ENCODE results near the gene CTDP1.

CTDP1 gene

DNA sequence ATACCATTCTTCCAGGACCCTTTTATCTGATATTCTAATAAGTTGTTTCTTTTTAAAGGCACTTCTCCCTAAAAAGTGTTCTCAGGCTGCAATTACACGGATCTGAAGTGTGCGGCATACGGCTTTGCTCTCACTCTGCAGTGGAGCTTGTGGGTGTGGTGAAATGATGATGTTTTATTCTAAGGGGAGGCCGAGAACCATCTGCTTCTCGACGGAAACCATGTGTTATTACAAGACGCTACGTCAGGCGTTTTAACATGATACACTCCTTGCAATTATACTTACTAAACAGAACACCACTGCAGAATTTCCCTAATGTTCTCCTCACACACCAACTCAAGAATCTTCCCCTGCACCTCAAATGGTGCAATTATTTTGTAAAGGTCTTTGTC is 34.9 kb upstream of the CTDP1 start:
- no peak for DNase-seq (ENCODE audit: low read depth in 2 of 2)

DNA sequence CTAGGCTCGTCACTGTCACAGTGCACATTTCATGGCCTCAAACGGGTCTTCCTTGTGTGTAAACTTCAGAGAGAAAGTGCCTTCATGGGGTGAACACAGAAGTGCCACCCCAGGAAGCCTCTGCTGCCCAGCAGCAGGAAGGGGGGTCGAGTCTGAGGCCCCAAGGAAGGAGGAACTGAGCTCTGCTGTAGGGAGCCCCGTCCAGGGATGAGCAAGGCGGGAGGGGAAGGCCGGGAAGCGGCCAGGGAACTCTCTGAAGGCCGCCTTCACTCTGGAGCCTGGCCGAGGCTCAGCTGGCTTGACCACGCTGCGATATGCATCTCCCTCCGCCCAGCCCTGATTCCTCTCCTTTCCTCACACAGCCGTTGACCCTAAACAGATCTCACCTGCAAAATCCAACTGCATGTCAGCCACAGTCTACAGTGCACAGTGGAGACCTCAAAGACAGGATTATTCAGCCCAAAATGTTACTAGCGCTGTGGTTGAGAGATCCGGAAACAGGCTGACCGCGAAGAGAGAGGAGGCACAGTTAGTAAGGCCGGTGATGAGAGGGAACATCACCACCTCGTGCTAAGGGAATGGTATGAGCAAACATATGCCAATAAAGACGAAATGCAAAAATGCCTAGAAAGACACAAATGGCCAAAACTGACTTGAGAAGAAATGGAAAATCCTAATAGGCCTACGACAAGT is 34.2 kb upstream of the CTDP1 start:
- no peak for DNase-seq (ENCODE audit: low read depth in 2 of 2)

DNA sequence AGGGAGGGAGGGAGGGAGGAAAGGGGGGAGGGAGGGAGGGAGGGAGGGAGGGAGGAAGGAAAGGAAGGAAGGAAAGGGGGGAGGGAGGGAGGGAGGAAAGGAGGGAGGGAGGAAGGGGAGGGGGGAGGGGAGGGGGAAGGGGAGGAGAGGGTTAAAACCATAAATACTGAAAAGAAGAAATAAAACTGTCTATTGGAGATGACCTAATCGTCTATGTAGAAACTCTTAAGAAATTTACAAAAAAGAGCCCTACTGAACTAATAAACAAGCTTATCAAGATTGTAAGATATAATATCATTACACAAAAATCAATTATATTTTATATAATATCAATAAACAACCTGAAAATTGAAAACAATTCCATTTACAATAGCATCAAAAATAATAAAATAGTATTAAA is 32.3 kb upstream of the CTDP1 start:
- no peak for DNase-seq (ENCODE audit: low read depth in 2 of 2)

DNA sequence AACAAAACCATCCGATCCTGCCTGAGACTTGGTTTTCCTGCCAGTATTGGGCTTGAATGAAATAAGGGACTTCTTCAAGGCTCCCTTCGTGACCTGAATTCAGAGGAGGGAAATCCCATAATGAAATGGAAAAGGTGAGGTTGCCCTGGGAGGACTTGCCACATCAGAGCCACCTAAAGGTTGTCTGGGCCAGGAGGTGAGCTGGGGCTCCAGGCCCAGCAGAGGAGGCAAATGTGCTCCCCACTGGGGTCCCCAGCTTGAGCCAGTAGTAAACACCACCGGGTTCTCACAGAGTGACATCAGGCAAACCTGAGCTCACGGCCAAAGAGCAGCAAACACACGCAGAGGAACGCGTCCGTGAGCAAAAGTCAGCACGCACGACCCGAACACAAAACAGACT is 28.6 kb upstream of the CTDP1 start:
- DNase-seq (ENCODE audit: low read depth in 2 of 2) = no peak

DNA sequence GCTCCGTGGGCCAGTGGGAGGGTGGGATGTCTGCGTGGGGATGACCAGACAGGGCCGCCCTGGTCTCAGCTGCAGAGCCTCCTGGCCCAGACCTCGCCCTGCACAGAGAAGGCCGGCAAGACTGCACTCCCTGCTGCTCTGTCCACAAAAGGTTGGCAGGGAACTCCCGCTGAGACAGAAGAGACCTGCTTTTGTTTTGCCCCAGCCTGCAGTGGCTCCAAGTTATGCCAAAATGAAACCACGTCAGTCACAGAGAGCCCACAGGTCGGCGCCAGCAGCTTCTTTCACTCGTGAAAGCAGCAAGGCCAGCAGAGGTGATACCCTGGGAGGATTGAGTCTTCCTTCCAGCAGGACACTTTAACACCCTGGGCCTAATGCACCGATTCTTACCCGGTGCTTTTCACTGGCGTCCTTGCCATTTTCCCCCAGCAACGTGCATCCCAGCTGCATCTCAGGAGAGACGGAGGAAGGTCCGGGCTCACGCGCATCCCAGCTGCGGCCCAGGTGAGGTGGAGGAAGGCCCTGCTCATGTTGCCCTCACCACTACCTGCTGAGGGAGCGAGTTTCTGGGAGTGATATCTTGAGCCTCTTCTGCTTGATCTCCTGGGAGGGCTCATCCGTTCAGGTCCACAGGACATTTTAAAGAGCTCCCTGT is 22.1 kb upstream of the CTDP1 start:
- DNase-seq (ENCODE audit: low read depth in 2 of 2) = no peak

DNA sequence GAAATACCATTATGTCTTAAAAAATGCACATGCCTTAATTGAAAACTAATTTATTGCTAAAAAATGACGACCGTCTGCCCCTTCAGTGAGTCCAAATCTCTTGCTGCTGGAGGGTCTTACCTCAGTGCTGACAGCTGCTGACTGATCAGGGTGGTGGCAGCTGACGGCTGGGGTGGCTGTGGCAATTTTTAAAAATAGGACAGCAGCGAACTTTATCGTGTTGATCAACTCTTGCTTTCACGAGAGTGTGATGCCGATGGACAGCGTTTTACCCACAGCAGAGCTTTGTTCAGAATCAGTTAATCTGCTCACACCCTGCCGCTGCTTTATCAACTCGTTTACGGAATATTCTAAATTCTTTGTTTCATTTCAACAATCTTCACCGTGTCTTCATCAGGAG is 21.2 kb upstream of the CTDP1 start:
- DNase-seq (ENCODE audit: low read depth in 2 of 2) = no peak

DNA sequence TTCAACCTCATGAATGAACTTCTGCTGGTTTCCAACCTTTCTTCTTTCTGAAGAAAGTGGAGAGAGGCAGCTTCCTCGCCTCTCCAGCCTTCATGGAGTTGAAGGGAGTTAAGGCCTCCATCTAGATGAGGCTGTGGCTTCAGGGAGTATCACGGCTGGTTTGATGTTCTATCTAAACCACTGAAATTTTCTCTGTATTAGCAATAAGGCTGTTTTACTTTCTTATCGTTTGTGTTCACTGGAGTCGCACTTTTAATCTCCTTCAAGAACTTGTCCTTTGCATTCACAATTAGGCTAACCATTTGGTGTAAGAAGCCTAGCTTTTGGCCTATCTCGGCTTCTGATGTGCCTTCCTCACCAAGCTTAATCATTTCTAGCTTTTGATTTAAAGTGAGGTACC is 19.9 kb upstream of the CTDP1 start:
- no peak for DNase-seq (ENCODE audit: low read depth in 2 of 2)

DNA sequence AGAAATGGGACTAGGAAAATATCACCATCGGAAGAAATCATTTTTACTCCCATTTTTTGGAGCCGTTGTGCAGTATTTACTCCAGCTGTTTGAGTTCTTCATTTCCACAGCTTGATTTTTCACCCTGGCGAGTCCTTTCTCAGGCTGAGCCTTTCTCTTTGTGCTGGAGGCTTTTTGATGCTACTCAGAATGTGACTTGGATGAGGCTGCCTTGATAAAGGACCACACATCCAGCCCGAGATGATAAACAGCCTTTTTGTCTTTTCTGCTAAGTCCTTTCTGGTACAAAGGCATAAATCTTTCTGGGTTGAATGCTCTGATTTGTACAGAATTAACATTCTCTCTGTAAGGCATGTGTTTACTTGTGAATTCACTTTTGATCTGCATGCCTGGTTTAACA is 17.6 kb upstream of the CTDP1 start:
- no peak for DNase-seq (ENCODE audit: low read depth in 2 of 2)

DNA sequence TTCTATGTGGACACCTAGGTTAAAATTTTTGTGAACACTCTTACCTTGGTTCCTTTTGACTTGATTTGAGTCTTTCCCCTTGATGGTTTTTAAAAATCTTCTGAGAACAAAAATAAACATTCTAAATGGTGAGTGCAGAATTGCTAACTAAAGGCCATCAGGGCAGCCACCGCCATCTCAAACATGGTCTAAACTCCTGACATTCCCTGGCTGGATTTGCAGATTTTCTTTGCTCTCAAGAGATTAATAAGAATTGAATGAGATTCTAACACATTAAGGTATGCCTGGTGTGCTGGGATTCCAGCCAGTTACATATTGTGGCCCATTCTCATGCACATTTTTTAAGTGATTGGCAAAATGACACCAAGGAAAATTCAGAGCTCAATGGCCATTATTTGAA is 17.2 kb upstream of the CTDP1 start:
- DNase-seq (ENCODE audit: low read depth in 2 of 2) = no peak

DNA sequence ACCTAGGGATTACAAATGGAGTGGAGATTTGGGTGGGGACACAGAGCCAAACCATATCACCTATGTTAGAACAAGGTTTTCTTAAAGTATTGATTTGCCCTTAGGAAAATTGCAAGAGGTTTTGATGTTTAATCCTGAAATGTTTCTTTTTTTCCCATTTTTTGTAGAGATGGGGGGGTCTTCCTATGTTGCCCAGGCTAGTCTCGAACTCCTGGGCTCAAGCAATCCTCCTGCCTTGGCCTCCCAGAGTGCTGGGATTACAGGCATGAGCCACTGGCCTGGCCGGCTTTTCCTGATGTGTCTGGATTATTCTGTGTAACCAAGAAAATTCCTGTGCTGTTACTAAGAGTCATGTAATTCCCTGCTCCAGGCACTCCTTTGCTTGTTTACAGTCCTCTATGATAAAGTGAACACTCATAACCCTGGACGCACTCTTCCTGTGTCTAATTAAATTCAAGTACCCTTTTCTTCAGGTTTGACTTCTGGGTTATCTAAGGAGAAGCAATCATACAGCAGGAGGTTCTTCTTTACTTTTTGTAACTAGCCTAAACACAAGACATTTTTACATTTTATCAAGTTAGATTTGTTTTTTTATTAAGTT is 15.0 kb upstream of the CTDP1 start:
- DNase-seq (ENCODE audit: low read depth in 2 of 2) = no peak

DNA sequence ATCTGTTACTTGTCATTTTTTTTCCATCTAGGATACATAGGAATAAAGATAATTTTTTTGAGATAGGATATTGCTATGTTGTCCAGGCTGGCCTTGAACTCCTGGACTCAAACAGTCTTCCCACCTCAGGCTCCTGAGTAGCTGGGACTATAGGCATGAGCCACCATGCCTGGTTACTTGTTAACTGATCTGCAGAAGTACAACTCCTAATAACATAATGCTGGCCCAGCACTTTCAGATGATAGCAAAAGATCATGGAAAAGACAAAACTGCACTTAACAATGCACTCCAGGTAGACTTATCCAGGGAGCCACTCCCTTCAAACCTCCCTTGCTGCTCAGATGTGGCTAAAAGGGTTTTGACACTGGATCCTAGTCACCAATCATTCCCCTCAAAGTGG is 11.4 kb upstream of the CTDP1 start:
- no peak for DNase-seq (ENCODE audit: low read depth in 2 of 2)

DNA sequence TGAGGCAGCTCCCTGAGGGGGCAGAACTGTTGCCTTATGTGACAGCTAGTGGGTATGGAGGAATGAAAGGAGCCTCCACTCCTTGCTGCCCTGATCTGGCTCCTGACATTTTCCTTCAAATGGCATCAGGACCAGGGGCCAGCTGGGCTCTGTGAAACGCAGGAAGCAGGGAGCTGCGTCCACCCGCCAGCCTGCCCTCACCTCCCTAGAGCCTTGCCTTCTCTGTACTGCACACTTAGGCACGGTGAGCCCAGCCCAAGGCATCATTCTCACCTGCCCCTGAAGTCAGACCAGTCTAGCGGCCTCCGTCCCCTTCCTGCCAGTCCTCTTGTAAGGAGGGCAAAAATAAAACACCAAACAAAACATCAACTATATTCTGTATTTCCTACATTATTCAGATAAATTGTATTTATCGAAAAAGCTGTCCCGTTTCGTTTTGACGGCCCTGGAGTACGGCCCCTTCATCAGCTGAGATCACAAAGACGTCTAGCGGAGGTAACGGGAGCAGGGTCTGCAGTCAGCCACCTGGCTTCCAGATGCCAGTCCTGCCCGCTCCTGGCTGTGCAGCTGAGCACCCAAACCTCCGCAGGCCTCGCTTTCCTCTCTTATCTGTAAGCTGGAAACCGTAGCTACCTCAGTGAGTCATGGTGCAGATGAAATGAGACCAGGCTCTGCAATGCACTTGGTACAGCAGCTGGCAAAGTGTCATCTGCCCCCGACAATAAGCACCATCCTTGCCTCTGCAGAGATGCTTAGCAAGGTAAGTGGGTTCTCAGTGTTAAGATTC is 6.9 kb upstream of the CTDP1 start:
- no peak for DNase-seq (ENCODE audit: low read depth in 2 of 2)

DNA sequence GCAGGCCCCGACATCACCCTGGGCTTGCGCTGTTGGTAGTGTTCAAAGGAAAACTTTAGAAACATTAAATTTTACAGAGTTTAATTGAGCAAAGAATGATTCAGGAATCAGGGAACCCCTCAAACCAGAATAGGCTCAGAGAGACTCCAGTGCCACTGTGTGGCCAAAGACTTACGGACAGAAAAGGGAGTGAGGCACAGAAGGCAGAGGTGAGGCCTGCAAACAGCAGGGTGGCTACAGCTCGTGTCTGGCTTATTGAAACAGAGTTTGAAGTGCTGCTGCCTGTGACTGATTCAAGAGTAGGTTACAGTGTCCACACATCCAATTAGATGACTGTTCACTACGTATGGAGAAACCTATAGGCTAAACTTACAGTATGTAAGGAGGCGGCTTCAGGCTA is 2.4 kb upstream of the CTDP1 start:
- DNase-seq (ENCODE audit: low read depth in 2 of 2) = no peak

DNA sequence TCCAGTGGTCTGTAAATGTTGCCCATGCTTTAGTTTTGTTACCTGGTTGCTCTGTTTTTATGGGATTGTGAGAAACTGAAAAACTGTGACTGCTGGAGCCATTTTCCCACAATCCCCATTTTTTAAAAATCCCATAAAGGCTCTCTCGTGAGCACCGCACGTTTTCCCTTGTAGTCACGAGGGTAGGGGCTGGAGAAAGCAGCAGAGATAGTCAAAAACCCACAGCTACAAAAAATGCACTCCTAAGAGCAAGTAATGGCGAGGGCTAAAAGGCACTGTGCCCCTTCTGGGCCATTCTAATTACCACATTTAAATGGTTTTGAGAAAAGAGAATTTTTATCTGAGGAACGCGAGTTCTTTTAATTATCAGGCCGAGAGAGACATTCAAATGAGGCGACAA is 1.8 kb upstream of the CTDP1 start:
- DNase-seq (ENCODE audit: low read depth in 2 of 2) = no peak

DNA sequence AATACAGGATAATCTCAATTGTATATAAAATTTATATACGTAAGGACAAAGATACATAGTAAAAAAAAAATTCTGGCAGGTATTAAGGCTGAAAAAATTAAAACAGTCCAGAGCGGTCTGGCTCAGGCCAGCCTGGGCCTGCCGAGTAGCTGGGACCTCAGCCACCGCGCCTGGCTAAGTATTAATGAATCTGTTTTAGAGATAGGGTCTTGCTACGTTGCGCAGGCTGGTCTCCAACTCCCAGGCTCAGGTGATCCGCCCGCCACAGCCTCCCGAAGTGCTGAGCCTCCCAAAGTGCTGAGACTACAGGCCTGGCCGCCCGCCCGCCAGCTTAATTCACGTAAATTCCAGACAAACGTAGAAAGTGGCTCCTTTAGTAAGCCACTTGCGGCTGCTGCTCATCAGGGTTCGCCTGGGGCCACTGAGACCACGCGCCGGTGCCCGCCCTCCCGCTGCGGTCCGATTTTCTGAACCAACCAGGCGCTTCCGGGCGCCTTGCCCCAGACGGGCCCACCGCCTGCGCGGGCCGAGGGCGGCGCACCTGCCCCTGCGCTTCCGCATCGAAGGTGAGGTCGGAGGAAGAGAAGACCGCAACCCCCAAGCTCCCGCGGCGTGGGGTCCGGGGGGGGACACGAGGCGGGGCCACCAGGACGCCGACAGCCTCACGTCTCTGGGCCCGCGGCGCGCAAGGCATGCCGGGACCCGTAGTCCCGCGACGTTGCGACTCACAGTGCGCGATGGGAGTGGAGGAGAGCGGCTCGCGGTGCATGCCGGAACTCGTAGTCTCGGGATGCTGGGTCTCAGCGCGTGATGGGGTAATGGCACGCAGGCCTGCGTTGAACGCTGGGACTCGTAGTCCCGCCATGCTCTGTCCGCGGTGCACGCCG is 695 bp upstream of the CTDP1 start:
- peak; percentile 99 for DNase-seq (ENCODE audit: low read depth in 2 of 2)

DNA sequence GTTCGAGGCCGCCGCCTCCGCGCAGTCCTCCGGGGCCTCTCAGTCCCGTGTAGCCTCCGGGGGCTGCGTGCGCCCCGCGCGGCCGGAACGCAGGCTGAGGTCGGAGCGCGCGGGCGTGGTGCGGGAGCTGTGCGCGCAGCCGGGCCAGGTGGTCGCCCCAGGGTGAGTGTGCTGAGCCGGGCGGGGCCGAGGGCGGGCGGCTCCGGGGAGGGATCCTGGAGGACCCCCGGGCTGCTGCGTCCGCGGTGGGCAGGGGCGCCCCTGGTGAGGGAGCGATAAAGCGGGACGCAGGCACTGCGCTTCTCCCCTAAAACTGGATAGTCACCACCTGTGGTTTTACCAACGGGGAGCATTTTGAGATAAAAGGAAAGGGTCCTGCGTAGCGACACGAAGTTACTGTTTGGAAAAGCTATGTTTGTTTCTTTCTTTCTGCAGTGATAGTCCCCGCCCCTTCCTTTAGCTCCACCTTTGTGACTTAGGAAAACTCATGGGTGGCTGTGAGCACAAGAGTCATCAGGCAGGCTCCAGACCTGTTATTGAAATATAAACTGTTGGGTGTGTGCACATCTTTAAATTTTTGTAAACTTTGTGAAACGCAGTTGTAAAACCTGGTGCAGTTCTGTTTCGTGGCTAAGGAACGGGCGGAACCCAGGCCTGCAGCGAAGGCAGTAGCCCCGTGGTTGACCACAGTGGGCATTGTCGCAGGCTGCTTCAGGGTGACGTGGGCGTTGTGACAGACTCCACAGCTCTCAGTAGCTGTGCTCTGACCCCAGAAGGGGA is 687 bp downstream of the CTDP1 start:
- DNase-seq (ENCODE audit: low read depth in 2 of 2) = no peak

DNA sequence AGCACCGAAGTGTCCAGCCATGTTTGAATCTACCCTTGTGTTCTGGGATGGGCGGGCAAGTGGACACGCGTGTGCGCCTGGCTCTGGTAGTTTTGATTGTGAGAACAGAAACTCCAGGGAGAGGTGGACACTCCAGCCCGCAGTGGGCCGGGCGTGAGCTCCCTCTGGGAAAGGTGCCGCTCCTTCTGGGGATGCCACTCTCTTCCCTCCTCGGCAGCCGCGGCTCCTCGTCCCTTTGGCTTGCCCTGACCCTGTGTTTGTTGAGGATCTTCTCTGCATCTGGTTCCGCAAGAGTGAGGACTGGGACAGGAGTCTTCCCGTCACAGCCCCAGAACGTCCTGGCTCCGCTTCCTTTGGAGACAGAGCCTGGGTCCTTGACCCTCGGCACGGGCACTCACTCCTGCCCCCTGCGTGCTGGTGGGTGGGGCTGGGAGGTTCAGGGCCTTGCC is 1.3 kb downstream of the CTDP1 start:
- DNase-seq (ENCODE audit: low read depth in 2 of 2) = no peak

DNA sequence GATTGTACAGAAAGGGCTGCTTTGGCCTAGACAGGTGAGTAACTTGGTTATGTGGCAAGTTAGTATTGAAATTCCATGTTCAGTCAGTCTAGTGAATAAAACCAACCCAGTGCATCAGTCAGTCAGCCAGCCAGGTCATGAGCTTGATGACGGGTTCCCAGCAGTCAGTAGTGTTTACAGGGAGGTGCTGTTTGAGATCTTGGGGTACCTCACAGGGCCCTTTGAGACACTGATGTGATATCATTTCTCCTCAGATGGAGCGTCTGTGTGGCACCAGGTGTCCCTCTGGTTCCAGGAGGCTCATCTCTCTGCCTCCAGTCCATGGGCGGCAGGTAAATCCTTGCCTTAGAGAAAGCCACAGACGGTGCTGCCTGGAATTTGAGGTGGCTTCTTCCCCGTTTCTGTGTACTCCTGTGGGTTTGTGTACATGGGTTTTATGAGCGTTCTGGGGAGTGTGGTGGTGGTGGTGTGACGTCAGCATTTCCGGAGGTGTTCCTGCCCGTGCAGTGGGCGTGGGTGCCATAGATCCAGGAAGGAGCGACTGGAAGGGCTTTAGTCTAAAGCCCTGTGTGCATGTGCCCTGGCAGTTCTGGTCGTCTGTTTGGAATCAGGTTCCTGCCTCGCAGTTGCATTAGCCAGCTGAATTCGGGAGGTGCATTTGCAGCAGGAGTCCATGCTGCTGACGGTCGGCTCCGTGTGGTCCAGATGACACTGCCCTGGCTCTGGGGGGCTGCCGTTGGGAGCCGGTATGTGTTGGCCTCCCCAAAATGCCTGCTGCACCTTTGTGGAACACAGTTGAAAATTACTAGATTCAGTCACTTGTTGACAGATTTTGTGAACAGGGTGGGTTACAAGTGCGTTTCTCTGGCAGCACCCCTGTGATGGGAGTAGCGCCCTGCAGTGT is 2.1 kb downstream of the CTDP1 start:
- peak in 1 of 2 donors; percentile 32 for DNase-seq (ENCODE audit: low read depth in 2 of 2)

DNA sequence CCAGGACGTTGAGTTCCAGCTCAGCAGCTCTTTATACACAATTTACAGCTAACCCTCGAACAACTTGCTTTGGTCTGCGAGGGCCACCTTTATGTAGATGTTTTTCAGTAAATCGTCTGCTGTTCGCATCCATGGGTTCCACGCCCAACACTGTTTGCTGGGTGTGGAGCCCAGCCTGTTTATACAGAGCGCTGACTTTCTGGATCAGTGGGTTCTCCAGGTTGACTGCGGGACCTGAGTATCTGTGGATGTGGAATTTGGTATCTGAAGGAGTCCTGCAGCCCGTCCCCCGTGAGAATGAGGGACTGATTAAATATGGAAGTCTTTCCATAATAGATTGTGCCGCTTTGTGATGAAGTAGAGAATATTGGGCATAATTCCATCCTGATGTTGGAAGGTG is 2.9 kb downstream of the CTDP1 start:
- no peak for DNase-seq (ENCODE audit: low read depth in 2 of 2)

Measured in stimulated activated CD8-positive, alpha-beta memory T cell treated with anti-CD3 and anti-CD28 coated beads, Interleukin-15, amount 100 ng/mL, for 4 hours (primary cell).